Lung (tissue), 12 donors: ENCODE data around the gene ARL14EP. TPM values are rescaled to one million over a fixed set of nuclear protein-coding genes. Genes with fewer than 3 reads are reported as not detected.

Experiments used
- ATAC-seq: fragments of 200-7000 bp; cut with Tn5 transposase; one replicate; pipeline ENCODE4 v1.9.1; 2020; ENCODE audit warnings: moderate number of reproducible peaks; ENCODE audit not compliant: insufficient read depth, low FRiP score
- DNase-seq, 3 donors: peaks; one replicate each; pipeline ENCODE4 v3.0.0-alpha.2; 2013 to 2017
- H3K27ac ChIP-seq, 2 donors: one replicate each; pipeline ENCODE4 v1.5.1; 2013; ENCODE audit warnings: mild to moderate bottlenecking in 2 of 2, moderate library complexity in 2 of 2, control low read depth in 1 of 2, inconsistent platforms in 1 of 2, low read depth in 1 of 2, low read length in 1 of 2
- H3K27me3 ChIP-seq, 3 donors: one replicate each; pipeline ENCODE4 v1.5.1; 2013; ENCODE audit warnings: low read length in 2 of 3; ENCODE audit not compliant: control insufficient read depth in 3 of 3, insufficient read depth in 3 of 3
- H3K36me3 ChIP-seq, 4 donors: one replicate each; pipeline ENCODE4 v1.5.1; 2013; ENCODE audit warnings: low read length in 4 of 4, mild to moderate bottlenecking in 1 of 4, moderate library complexity in 1 of 4; ENCODE audit not compliant: control insufficient read depth in 4 of 4, insufficient read depth in 4 of 4
- H3K4me1 ChIP-seq, 5 donors: one replicate each; pipeline ENCODE4 v1.5.1; 2013; ENCODE audit warnings: low read length in 5 of 5, mild to moderate bottlenecking in 2 of 5, moderate library complexity in 1 of 5; ENCODE audit not compliant: control insufficient read depth in 5 of 5, insufficient read depth in 5 of 5
- H3K4me3 ChIP-seq: one replicate; pipeline ENCODE4 v1.5.1; 2013; ENCODE audit warnings: mild to moderate bottlenecking, control low read depth, moderate library complexity
- H3K9ac ChIP-seq, 2 donors: one replicate each; pipeline ENCODE4 v1.5.1; 2013; ENCODE audit warnings: low read length in 2 of 2, control low read depth in 1 of 2; ENCODE audit not compliant: insufficient read depth in 1 of 2
- H3K9me3 ChIP-seq, 4 donors: one replicate each; pipeline ENCODE4 v1.5.1; 2013; ENCODE audit warnings: low read length in 3 of 4, mild to moderate bottlenecking in 1 of 4, moderate library complexity in 1 of 4; ENCODE audit not compliant: control insufficient read depth in 4 of 4, insufficient read depth in 3 of 4
- CTCF ChIP-seq: IDR thresholded peaks from 2 replicates; pipeline ENCODE4 v1.5.1; 2012; ENCODE audit warnings: mild to moderate bottlenecking; ENCODE audit errors: control extremely low read depth, extremely low read depth
- WGBS, 2 donors: extraction: QIAGEN DNeasy Blood & Tissue Kit; methylation state at CpG; one replicate each; pipeline ENCODE4 v1.1.7; 2013; 5-methylcytosine and 5-hydroxymethylcytosine counted together
- polyA plus RNA-seq, 2 donors: library from polyadenylated mRNA; stranded (reverse); fragments of 200-250 nt; gene quantifications; one replicate each; pipeline ENCODE4 v1.2.1, GENCODE V29; 2013
- total RNA-seq, 2 donors: library from RNA; depleted of rRNA in 1 of 2; stranded (reverse); fragments of >200 nt in 1 of 2; gene quantifications; one replicate each; pipeline ENCODE4 v1.2.1, GENCODE V29; 2014 to 2021
- donor health status: control.
- donor health status: control.
- donor health status: Bipolar disorder and iron deficiency.
- donor health status: healthy.
- donor health status: DM: yes; HTN: yes; CAD: no.

The ARL14EP gene
- total and polyA plus RNA-seq, 4 donors = 8.3 to 29.4 (median 13.0) TPM

GRCh38 chr11:30365793-30366517 is 43.1 kb downstream of the ARL14EP start:
- 94 to 97% methylated on average over 3 of the region's 3 CpGs for WGBS, 2 donors
- ATAC-seq = no peak

GRCh38 chr11:30368394-30368793 is 45.5 kb downstream of the ARL14EP start:
- 90 to 93% methylated on average over 4 of the region's 4 CpGs for WGBS, 2 donors
- TF ChIP-seq CTCF = no peak
- peaks cover 0 to 10% (median 0%) of the 10 kb centered on the region in 5 donors for H3K4me1 ChIP-seq
- ATAC-seq = no peak
- H3K9me3 ChIP-seq = no peaks in the 10 kb centered on the region
- no peak for DNase-seq
- no peaks in the 10 kb centered on the region for H3K36me3 ChIP-seq
- H3K9ac ChIP-seq = no peak overlapping the region
- no peaks in the 10 kb centered on the region for H3K27me3 ChIP-seq
- H3K4me3 ChIP-seq = no peak overlapping the region
- no peak overlapping the region for H3K27ac ChIP-seq

More at GRCh38 chr11:30365793-30366517, 43.1 kb downstream of the ARL14EP start:
- DNase-seq = no peak
- Histone ChIP-seq H3K36me3 (no peaks in the 10 kb centered on the region), H3K27ac (no peak overlapping the region), H3K27me3 (no peaks in the 10 kb centered on the region), H3K9me3 (no peaks in the 10 kb centered on the region), H3K9ac (no peak overlapping the region), H3K4me1 (peaks cover 0 to 10% (median 0%) of the 10 kb centered on the region in 5 donors), H3K4me3 (no peak overlapping the region)
- no peak for TF ChIP-seq CTCF

GRCh38 chr11:30370164-30370563 is 47.3 kb downstream of the ARL14EP start:
- H3K9me3 ChIP-seq = no peaks in the 10 kb centered on the region
- ATAC-seq (no peak), DNase-seq (no peak)
- H3K9ac ChIP-seq = no peak overlapping the region
- no peak overlapping the region for H3K4me3 ChIP-seq
- H3K27ac ChIP-seq = no peak overlapping the region
- H3K36me3 ChIP-seq = no peaks in the 10 kb centered on the region
- peaks cover 0 to 3% (median 0%) of the 10 kb centered on the region in 5 donors for H3K4me1 ChIP-seq
- no peaks in the 10 kb centered on the region for H3K27me3 ChIP-seq
- no peak for TF ChIP-seq CTCF
- WGBS, 2 donors = 82 to 91% methylated on average over 1 of the region's 1 CpG
